HepG2 (cell line): ENCODE data around the gene BLOC1S4. TPM values are rescaled to one million over a fixed set of nuclear protein-coding genes. Genes with fewer than 3 reads are reported as not detected.
A peak's percentile ranks its signal among the peaks of the same experiment; 100 is the strongest.

Experiments
- AHR ChIP-seq: IDR thresholded peaks from 2 replicates; pipeline ENCODE4 v1.6.1; 2018; ENCODE audit warnings: missing genetic modification reagents, missing compliant biosample characterization
- ARNT2 ChIP-seq: sonication (generic); formaldehyde crosslinking; IDR thresholded peaks from 2 replicates; pipeline ENCODE4 v1.8.0; 2022; ENCODE audit warnings: mild to moderate bottlenecking, low read depth, missing genetic modification reagents, moderate library complexity
- EHMT2 ChIP-seq: fragments of 200-600 bp; sonication (generic); IDR thresholded peaks from 2 replicates; pipeline ENCODE4 v1.7.0; 2017; ENCODE audit warnings: antibody characterized with exemption, low read depth, low read length, borderline replicate concordance
- MYNN ChIP-seq: sonication (generic); formaldehyde crosslinking; IDR thresholded peaks from 2 replicates; pipeline ENCODE4 v1.4.0; 2020; ENCODE audit warnings: mild to moderate bottlenecking, low read depth, missing genetic modification reagents
- PAWR ChIP-seq: sonication (generic); formaldehyde crosslinking; IDR thresholded peaks from 2 replicates; pipeline ENCODE4 v1.4.0; 2020; ENCODE audit warnings: missing genetic modification reagents, mild to moderate bottlenecking, borderline replicate concordance
- PRDM15 ChIP-seq: sonication (generic); formaldehyde crosslinking; IDR thresholded peaks from 2 replicates; pipeline ENCODE4 v1.4.0; 2020; ENCODE audit warnings: missing genetic modification reagents
- PREB ChIP-seq: sonication (generic); formaldehyde crosslinking; IDR thresholded peaks from 2 replicates; pipeline ENCODE4 v1.4.0; 2020; ENCODE audit warnings: missing genetic modification reagents
- ZBTB2 ChIP-seq: sonication (generic); formaldehyde crosslinking; IDR thresholded peaks from 2 replicates; pipeline ENCODE4 v1.8.0; 2022; ENCODE audit warnings: low read depth, missing genetic modification reagents
- ZBTB3 ChIP-seq: sonication (generic); formaldehyde crosslinking; IDR thresholded peaks from 2 replicates; pipeline ENCODE4 v1.4.0; 2020; ENCODE audit warnings: low read depth, mild to moderate bottlenecking, moderate library complexity, missing genetic modification reagents, borderline replicate concordance
- ZNF24 ChIP-seq: fragments of 450-650 bp; IDR thresholded peaks from 2 replicates; pipeline ENCODE4 v1.6.1; 2017; ENCODE audit warnings: antibody characterized with exemption, mild to moderate bottlenecking
- ZNF280D ChIP-seq: sonication (generic); formaldehyde crosslinking; IDR thresholded peaks from 2 replicates; pipeline ENCODE4 v1.5.1; 2020; ENCODE audit warnings: mild to moderate bottlenecking, missing genetic modification reagents
- ZNF362 ChIP-seq: sonication (generic); formaldehyde crosslinking; IDR thresholded peaks from 2 replicates; pipeline ENCODE4 v1.4.0; 2020; ENCODE audit warnings: missing genetic modification reagents, mild to moderate bottlenecking, borderline replicate concordance
- ZNF512B ChIP-seq: sonication (generic); formaldehyde crosslinking; IDR thresholded peaks from 2 replicates; pipeline ENCODE4 v1.5.1; 2020; ENCODE audit warnings: missing genetic modification reagents, mild to moderate bottlenecking, borderline replicate concordance
- ZSCAN22 ChIP-seq: sonication (generic); formaldehyde crosslinking; IDR thresholded peaks from 2 replicates; pipeline ENCODE4 v1.4.0; 2020; ENCODE audit warnings: mild to moderate bottlenecking, missing genetic modification reagents
- polyA plus RNA-seq, 8 experiments: library from polyadenylated mRNA; depleted of rRNA in 3 of 8; stranded (reverse) in 7 of 8; unstranded in 1 of 8; fragments of >200 nt; fragmentation: Illumina TruSeq in 4 of 8; extraction: Trizol in 4 of 8; gene quantifications; 2 replicates each; pipeline versions ENCODE4 v1.2.1 to v1.2.3, GENCODE V29; 2011 to 2016; ENCODE audit warnings: low read depth in 4 of 8, missing spikeins in 1 of 8, mixed read lengths in 1 of 8; ENCODE audit not compliant: insufficient read depth in 1 of 8
- total RNA-seq, 5 experiments: library from RNA; depleted of rRNA; stranded (reverse); fragments of >200 nt; fragmentation: Illumina TruSeq; extraction: Trizol; gene quantifications; 2 replicates each; pipeline ENCODE4 v1.2.3, GENCODE V29; 2016; ENCODE audit warnings: low read depth in 1 of 5

Gene BLOC1S4
- total and polyA plus RNA-seq, 2 of the 13 experiments (the other 11 are each of a cell fraction or from before 2014, with no cell fraction given) = 15.5 to 20.9 TPM

GRCh38 chr4:6689506-6689960 lies 26.4 kb upstream of the BLOC1S4 start (continued):
- TF ChIP-seq ZNF362 (no peak), PREB (CRISPR knock-in tag) (no peak), ZNF512B (no peak), AHR (CRISPR knock-in tag) (no peak), MYNN (CRISPR knock-in tag) (no peak), PAWR (CRISPR knock-in tag) (no peak), ARNT2 (CRISPR knock-in tag) (0 out of 2 replicates have a peak, but pooled peaks have one; percentile 20), ZBTB2 (no peak), ZNF280D (CRISPR knock-in tag) (peak; percentile 8), ZBTB3 (no peak), EHMT2 (no peak), ZSCAN22 (CRISPR knock-in tag) (no peak), PRDM15 (CRISPR knock-in tag) (no peak), ZNF24 (no peak)
